Skin epidermis (tissue), 12 donors: ENCODE results near the gene FAAH2.
"Not testable (repeated sequence)": the region's sequence is repeated elsewhere in the genome, so short reads cannot be mapped to it uniquely, and the experiment has no call there.

Experiments used
- H3K27ac ChIP-seq, 21 experiments: fragments of 200-600 bp; sonication (generic) in 11 of 21; one replicate each; pipeline ENCODE4 v1.5.0; 2020; ENCODE audit warnings: mild to moderate bottlenecking in 3 of 21, inconsistent platforms in 2 of 21, moderate library complexity in 2 of 21
- H3K4me3 ChIP-seq, 7 experiments: fragments of 200-600 bp; sonication (generic) in 2 of 7; one replicate each; pipeline ENCODE4 v1.5.0; 2020; ENCODE audit warnings: inconsistent platforms in 2 of 7, mild to moderate bottlenecking in 2 of 7, moderate library complexity in 1 of 7

The FAAH2 gene, protein sequence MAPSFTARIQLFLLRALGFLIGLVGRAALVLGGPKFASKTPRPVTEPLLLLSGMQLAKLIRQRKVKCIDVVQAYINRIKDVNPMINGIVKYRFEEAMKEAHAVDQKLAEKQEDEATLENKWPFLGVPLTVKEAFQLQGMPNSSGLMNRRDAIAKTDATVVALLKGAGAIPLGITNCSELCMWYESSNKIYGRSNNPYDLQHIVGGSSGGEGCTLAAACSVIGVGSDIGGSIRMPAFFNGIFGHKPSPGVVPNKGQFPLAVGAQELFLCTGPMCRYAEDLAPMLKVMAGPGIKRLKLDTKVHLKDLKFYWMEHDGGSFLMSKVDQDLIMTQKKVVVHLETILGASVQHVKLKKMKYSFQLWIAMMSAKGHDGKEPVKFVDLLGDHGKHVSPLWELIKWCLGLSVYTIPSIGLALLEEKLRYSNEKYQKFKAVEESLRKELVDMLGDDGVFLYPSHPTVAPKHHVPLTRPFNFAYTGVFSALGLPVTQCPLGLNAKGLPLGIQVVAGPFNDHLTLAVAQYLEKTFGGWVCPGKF

DNA sequence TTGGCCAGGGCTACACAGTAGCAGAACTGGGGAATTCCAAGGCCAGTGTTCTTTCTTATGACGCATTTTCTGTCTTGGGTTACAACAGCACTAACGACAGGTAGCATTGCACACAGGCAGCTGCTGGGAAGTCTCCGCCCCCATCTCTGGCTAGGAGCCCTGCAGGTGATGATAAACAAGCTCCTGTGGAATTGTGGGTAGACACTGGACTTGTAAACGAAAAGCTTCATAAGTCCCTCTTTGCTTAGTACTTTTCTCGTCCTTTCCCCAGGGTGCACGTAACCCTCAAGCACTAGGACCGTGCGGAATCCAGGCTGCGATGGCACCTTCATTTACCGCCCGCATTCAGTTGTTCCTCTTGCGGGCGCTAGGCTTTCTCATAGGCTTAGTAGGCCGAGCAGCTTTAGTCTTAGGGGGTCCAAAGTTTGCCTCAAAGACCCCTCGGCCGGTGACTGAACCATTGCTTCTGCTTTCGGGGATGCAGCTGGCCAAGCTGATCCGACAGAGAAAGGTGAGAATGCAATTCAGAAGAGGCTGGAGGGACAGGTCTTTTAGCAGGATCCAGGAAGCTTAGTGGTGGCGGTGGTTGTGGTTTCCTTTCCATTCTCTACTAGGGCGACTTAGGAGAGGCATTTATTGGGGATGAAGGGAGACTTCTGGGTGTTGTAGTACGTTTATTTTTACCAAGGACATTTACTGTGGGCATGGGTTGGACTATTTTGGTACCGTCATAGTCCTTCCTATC lies at the start of gene FAAH2:
Gene FAAH2, plus strand, starts transcription at position 200 of the 745 bp plus-strand sequence. Its CDS starts 120 bp downstream, at position 320.
- H3K27ac ChIP-seq: peak within 1 kb of the TSS in 18 of 21 experiments; percentile 6 to 84 (median 60)
- H3K4me3 ChIP-seq: peak within 1 kb of the TSS; percentile 20 to 45 (median 32)

DNA sequence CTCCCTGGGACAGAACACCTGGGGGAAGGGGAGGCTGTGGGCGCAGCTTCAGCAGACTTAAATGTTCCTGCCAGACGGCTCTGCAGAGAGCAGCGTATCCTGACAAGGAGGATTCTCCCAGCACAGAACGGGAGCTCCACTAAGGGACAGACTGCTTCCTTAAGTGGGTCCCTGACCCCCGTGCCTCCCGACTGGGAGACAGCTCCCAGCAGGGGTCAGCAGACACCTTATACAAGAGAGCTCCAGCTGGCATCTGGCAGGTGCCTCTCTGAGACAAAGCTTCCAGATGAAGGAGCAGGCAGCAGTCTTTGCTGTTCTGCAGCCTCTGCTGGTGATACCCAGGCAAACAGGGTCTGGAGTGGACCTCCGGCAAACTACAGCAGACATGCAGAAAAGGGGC lies 44.5 kb upstream of the FAAH2 start:
- no peak overlapping the region for H3K27ac ChIP-seq

DNA sequence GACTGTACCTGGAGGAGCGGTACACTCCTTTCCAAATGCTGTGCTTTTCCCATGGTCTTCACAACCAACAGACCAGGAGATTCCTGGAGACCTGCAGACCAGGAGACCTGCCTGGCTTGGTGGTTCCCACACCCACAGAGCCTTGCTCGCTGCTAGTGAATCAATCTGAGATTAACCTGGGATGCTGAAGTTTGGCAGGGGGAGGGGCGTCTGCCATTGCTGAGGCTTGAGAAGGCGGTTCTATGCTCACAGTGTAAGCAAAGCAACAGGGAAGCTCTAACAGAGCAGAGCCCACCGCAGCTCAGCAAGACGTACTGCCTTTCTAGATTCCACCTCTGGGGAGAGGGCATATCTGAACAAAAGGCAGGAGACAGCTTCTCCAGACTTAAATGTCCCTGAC lies 34.5 kb upstream of the FAAH2 start:
- Histone ChIP-seq H3K4me3 (no peak overlapping the region), H3K27ac (no peak overlapping the region)

More for the DNA sequence above, 44.5 kb upstream of the FAAH2 start:
- no peak overlapping the region for H3K4me3 ChIP-seq

DNA sequence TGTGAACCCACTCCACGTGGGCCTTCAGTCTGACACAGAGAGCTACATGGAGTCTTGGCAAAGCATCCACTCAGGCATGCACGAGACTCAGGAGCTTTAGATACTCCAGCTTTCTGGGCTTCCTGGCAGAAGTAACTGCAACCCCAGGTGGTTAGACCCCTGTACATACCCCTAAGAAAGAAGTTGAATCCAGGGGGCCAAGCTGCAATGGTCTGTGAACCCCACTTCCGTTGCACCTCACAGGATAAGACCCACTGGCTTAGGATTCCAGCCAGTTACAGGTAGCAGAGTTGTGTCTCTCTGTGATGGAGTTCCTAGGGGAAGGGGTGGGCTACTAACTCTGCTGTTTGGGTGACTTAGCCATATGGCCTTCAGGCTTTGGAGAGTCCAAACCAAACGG lies 21.4 kb upstream of the FAAH2 start:
- H3K27ac ChIP-seq: no peak overlapping the region
- no peak overlapping the region for H3K4me3 ChIP-seq

DNA sequence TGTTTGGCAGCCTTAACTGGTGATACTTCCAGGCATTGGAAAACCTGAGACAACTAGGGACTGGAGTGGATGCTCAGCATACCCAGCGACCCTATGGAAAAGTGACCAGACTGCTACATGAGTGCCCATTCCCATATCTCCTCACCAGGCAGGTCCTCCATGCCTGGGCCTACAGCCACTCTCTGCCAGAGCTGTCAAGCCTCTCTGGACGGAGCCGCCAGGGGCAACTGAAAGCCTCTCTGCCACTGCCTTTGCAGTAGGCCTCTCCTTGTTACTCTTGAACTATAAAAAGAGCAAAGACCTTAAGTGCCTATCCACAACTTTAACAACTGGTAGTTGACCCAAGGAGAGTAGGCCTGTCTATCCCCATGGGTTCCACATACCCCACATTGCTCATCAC lies 20.2 kb upstream of the FAAH2 start:
- Histone ChIP-seq H3K27ac (no peak overlapping the region), H3K4me3 (no peak overlapping the region)

DNA sequence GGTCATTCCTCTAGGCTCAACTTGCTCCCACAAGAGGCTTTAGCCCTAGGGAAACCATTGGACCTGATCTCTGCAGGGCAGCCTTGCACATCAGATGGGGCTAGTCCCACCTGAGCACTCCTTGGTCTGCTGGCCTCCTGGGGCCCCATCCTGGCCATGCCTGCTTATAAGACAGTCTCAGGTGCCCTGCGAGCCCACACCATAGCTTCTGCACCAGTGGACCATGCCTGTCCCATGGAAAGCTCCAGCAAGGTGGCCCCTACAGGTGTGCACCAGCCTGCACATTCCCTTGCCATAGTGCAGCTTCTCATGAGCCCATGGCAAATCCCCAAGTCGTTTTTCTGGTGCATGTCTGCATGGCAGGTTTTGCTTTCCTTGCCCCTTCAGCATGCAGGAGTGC lies 19.6 kb upstream of the FAAH2 start:
- H3K27ac ChIP-seq: no peak overlapping the region
- H3K4me3 ChIP-seq: no peak overlapping the region

DNA sequence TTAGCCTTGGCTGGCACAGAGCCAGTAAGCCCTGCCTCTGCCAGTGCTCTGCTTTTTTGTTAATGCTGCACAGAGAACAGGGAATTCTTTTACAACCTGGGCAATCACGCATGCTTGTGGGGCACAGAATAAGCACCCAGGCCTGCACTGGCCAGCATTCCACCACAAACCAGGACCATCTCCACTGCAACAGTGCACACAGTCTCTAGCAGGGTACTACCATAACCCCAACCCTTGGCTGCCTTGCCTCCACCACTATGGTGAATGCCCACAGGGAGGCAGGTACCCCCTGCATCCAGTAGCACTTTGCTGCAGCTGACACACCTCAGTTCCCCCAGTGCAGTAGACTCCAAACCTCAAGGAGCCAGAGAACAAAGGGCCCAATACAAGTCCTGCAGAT lies 19.2 kb upstream of the FAAH2 start:
- no peak overlapping the region for H3K27ac ChIP-seq
- no peak overlapping the region for H3K4me3 ChIP-seq

DNA sequence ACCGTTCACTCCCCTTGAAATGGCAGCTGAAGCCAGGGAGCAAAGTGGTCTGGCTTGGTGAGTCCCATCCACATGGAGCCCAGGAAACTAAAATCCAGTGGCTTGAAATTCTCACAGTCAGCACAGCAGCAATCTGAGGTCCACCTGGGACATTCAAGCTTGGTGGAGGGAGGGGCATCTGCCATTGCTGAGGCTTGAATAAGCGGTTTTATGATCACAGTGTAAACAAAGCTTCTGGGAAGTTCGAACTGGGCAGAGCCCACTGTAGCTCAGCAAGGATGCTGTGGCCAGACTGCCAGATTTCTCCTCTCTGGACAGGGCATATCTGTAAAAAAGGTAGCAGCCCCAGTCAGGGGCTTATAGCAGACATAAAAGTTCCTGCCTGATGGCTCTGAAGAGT lies 15.5 kb upstream of the FAAH2 start:
- H3K4me3 ChIP-seq: no peak overlapping the region
- no peak overlapping the region for H3K27ac ChIP-seq

DNA sequence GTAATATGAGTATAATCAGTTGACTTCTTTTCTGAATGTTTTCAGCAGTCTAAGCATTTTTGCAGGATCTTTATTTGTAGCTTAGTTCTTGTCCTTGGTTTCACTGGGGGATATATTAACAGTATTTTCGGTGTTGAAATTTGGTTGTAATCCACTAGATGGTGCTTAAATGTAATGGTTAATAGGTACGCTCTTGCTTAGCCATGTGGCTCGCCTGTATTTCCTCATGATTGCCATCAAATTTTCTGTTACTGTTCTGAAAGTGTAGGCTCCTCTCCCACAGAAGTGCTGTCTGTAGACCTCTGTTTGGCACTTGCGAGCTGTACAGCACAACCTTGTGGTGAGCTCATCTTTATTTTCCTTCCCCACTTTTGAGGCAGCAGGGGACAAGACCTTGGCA lies 3.9 kb upstream of the FAAH2 start:
- Histone ChIP-seq H3K4me3 (no peak overlapping the region), H3K27ac (no peak overlapping the region)

DNA sequence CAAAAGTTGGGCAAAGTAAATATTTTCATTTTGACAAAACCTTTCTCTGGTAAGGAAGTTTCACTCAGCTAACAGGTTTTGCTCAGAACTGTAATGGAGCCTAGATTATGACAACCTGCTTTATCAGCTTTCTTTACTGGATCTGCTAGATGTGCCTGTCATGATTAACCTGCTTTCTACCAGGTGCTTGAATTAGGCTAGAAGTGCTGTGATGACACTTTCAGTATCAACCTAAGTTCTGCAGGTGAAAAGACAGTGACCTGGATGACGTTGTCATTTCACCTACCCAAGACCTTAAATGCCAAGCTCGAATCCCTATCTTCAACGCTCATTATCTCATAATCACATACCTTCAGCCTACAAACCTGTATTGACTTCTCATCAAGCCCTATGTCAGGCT lies 1.5 kb upstream of the FAAH2 start:
- Histone ChIP-seq H3K27ac (no peak overlapping the region), H3K4me3 (no peak overlapping the region)

DNA sequence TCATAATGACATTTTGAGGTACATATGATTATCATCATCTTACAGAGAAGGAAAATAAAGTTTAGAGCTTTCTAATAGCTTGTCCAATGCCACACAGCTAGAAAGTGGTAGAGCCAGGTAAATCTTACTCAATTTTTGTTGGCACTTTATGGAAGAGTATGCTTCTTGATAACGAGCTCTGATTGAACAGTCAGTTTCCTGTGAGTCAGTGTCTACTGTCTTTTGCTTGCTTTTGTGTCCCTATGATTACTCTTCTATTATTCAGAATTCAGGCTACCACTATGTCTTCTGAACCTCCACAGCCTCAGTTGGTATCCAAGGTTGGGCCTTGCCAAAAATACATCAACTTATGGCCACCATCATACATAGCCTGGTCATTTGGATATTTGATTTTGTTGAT lies 2.6 kb downstream of the FAAH2 start:
- H3K27ac ChIP-seq: no peak overlapping the region
- no peak overlapping the region for H3K4me3 ChIP-seq

DNA sequence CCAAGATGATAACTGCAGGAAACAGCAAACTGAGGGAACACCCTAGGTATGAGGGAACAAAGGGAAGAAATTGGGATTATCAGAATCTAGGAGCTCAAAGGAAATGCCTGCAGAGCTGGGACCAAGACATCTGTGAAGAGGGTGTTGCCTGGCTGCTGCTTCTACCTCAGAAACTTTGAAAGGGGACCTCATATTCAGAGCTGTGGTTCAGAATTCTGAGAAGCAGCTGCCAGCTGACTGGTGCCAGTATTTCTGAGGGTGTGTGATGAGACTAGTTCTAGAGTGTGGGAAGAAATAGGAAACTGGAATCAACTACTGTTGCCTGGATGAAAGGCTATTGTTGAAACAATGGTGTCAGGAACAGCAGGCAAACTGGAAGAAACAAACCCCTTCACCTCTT lies 8.5 kb downstream of the FAAH2 start:
- H3K4me3 ChIP-seq: no peak overlapping the region

DNA sequence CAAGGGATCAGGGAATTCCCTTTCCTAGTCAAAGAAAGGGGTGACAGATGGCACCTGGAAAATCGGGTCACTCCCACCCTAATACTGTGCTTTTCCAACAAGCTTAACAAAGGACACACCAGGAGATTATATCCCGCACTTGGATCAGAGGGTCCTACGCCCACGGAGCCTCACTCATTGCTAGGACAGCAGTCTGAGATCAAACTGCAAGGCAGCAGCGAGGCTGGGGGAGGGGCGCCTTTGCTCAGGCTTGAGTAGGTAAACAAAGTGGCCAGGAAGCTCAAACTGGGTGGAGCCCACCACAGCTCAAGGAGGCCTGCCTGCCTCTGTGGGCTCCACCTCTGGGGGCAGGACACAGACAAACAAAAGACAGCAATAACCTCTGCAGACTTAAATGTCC lies 9.2 kb downstream of the FAAH2 start:
- H3K4me3 ChIP-seq, H3K27ac ChIP-seq: not testable (repeated sequence)

More for the DNA sequence above, 8.5 kb downstream of the FAAH2 start:
- no peak overlapping the region for H3K27ac ChIP-seq

DNA sequence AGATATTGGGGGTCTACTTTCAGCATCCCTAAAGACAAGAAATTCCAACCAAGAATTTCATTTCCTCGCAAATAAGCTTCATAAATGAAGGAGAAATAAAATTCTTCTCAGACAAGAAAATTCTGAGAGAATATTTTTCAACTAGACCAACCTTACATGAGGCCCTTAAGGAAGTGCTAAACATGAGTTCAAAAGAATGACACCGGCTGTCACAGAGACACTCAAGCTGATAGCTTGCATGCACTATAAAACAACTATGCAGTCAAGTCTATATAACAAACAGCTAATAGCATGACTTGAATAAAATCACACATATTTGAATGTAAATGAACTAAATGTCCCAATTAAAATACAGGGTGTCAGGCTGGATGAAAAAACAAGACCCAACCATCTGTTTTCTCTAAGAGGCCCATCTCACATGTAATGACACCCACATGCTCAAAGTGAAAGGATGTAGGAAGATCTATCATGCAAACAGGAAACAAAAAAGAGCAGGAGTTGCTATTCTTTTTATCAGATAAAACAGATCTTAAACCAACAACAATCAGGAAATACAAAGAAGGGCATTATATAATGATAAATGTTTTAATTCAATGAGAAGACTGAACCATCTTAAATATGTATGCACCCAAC lies 27.2 kb downstream of the FAAH2 start:
- no peak overlapping the region for H3K4me3 ChIP-seq
- H3K27ac ChIP-seq: no peak overlapping the region

DNA sequence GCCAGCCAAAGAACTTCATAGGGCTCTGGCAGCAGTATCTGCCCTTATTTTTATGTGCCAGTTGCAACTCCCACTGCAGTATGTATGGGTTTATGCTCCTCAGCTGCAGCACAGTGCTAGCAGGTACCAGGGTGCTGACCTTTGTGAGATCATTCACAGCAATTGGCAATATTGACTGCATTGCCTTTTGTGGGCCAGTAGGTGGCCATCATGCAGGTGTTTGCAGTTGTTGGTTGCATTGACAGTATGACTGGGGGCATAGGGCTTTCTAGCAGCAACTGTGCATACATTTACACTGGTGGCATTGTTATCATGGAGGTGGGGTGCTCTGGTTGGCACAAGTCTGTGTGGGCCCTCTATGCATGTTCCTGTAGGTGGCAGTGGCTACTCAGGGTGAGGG lies 42.5 kb downstream of the FAAH2 start:
- Histone ChIP-seq H3K4me3 (no peak overlapping the region), H3K27ac (no peak overlapping the region)

DNA sequence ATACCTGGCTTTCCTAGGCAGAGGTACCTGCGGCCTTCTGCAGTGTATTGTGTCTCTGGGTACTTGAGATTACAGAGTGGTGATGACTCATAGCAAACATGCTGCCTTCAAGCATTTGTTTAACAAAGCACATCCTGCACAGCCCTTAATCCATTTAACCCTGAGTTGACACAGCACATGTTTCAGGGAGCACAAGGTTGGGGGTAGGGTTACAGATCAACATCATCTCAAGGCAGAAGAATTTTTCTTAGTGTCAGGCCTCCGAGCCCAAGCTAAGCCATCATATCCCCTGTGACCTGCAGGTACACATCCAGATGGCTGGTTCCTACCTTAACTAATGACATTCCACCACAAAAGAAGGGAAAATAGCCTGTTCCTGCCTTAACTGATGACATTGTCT lies 49.3 kb downstream of the FAAH2 start:
- H3K4me3 ChIP-seq, H3K27ac ChIP-seq: not testable (repeated sequence)

DNA sequence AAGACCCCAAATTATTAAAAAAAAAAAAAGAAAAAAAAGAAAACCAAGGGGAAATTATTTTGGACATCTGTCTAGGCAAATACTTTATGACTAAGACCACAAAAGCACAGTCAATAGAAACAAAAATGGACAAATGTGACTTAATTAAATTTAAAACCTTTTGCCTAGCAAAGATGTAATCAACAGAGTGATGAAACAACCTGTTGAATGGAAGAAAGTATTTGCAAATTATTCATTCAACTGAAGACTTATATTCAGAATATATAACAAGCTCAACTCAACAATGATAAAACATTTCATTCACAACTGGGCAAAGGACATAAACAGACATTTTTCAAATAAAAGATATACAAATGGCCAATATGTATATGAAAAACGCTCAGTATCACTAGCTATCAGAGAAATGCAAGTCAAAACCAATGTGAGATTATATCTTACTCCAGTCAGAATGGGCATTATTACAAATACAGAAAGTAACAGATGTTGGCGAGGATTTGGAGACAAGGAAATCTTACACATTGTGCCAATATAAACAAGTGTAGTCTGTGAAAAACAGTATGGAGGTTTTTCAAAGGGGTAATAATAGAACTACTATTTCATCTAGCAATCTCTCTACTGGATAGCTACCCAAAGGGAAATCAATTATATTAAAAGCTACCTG lies 67.1 kb downstream of the FAAH2 start:
- no peak overlapping the region for H3K27ac ChIP-seq

DNA sequence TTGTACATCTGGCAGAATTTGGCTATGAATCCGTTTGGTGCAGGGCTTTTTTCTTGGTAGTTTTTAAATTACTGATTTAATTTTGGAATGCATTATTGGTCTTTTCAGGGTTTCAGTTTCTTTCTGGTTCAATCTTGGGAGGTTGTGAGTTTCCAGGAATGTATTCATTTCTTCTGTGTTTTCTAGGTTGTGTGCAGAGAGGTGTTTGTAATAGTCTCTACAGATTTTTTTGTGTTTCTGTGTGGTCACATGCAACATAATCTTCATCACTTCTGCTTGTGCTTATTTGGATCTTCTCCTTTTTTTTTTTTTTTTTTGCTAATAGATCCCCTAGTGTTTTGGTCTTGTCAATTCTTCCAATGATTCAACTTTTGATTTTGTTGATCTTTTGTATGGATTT lies 77.6 kb downstream of the FAAH2 start:
- Histone ChIP-seq H3K27ac (no peak overlapping the region), H3K4me3 (no peak overlapping the region)

More for the DNA sequence above, 67.1 kb downstream of the FAAH2 start:
- no peak overlapping the region for H3K4me3 ChIP-seq

DNA sequence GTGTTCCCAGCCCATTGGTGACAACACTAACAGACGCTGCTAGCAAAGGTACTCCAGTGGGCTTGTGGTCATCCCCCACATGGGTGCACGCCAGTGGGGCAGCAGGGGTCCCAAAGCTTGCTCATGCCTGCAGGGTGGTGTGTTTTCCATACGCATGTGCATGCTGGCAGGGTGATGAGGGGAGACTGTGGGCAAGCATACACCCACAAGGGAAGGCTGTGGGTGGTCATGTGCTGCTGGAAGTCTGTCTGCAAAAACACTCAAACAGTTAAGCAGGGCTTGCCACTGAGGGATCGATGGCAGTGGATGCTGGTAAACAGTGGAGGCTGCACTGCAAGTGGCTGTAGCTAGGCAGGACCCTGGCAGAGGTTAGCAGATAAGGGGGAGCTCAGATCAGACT lies 79.9 kb downstream of the FAAH2 start:
- H3K4me3 ChIP-seq: no peak overlapping the region
- H3K27ac ChIP-seq: no peak overlapping the region

DNA sequence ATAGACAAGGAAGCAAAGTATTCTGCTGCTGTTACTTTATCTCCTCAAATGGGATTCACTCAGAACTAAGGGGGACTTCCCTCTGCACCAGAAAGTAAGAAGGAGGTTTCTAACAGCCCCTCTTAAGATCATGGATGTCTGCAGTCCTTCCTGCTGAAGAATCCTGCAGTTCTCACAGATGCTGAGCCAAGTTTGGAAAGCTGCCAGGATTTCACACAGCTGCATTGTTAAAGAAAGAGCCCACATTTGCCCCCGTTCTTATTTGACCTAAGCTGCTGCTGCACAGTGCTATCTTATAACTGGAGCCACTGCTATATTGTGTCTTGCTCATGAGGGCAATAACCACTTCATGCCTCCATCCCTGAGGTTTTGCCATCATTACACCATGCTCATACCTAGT lies 81.1 kb downstream of the FAAH2 start:
- Histone ChIP-seq H3K27ac (no peak overlapping the region), H3K4me3 (no peak overlapping the region)
